PC-9 (cell line): ENCODE data around the gene MFF. TPM values are rescaled to one million over a fixed set of nuclear protein-coding genes. Genes with fewer than 3 reads are reported as not detected.

Source experiments
- BruUV-seq: library from RNA; stranded (reverse); fragments of 400-500 nt; replicated peaks from 2 replicates; lab custom pipeline; 2021; lab: Mats Ljungman, UMichigan
- CTCF ChIA-PET: fragments of 300-600 bp; sonication (Branson Sonifier 250); formaldehyde crosslinking; loops from one replicate; lab custom pipeline; 2022; ENCODE audit warnings: antibody characterized with exemption; lab: Charles Lee
- POLR2A ChIA-PET: fragments of 300-600 bp; sonication (Branson Sonifier 250); formaldehyde crosslinking; loops from one replicate; lab custom pipeline; 2022; ENCODE audit warnings: antibody characterized with exemption; ENCODE audit not compliant: unreplicated experiment; lab: Charles Lee
- DNase-seq, 2 experiments: peaks; one replicate each; pipeline versions ENCODE4 v3.0.0 to v3.0.0-alpha.2; 2015 to 2022; ENCODE audit warnings: mixed read lengths in 1 of 2
- H2AFZ ChIP-seq: fragments of 200-600 bp; sonication (generic); 2 replicates; pipeline ENCODE4 v1.8.1; 2017; ENCODE audit warnings: antibody characterized with exemption
- H3F3A ChIP-seq: fragments of 200-600 bp; sonication (generic); 2 replicates; pipeline ENCODE4 v1.8.1; 2017; ENCODE audit warnings: antibody characterized with exemption, mild to moderate bottlenecking, low read depth; ENCODE audit not compliant: insufficient read depth
- H3K27ac ChIP-seq: fragments of 200-600 bp; sonication (generic); 2 replicates; pipeline ENCODE4 v1.6.1; 2016; ENCODE audit warnings: mixed run types
- H3K27me3 ChIP-seq: fragments of 200-600 bp; sonication (generic); 2 replicates; pipeline ENCODE4 v1.6.1; 2016; ENCODE audit warnings: low read depth, mixed run types; ENCODE audit not compliant: insufficient read depth
- H3K36me3 ChIP-seq: fragments of 200-600 bp; sonication (generic); 2 replicates; pipeline ENCODE4 v1.6.1; 2016; ENCODE audit warnings: low read depth, mixed run types
- H3K4me1 ChIP-seq: fragments of 200-600 bp; sonication (generic); replicated peaks from 2 replicates; pipeline ENCODE4 v1.6.1; 2016; ENCODE audit warnings: mixed run types; ENCODE audit not compliant: insufficient read depth
- H3K4me2 ChIP-seq: fragments of 200-600 bp; sonication (generic); 2 replicates; pipeline ENCODE4 v1.6.1; 2017; ENCODE audit warnings: mixed run types
- H3K4me3 ChIP-seq: fragments of 200-600 bp; sonication (generic); 2 replicates; pipeline ENCODE4 v1.6.1; 2016; ENCODE audit warnings: mixed run types
- H3K79me2 ChIP-seq: fragments of 200-600 bp; sonication (generic); 2 replicates; pipeline ENCODE4 v1.6.1; 2017; ENCODE audit warnings: low read depth, mixed run types
- H3K9me2 ChIP-seq: fragments of 200-600 bp; sonication (generic); 2 replicates; pipeline ENCODE4 v1.8.1; 2017; ENCODE audit warnings: mild to moderate bottlenecking; ENCODE audit not compliant: insufficient read depth
- H3K9me3 ChIP-seq: fragments of 200-600 bp; sonication (generic); 2 replicates; pipeline ENCODE4 v1.8.1; 2016; ENCODE audit warnings: low read depth; ENCODE audit not compliant: insufficient read depth
- H4K20me1 ChIP-seq: fragments of 200-600 bp; sonication (generic); 2 replicates; pipeline ENCODE4 v1.8.1; 2017; ENCODE audit not compliant: insufficient read depth
- CTCF ChIP-seq: fragments of 200-600 bp; sonication (generic); conservative IDR thresholded peaks from 2 replicates; pipeline ENCODE4 v1.6.1; 2017; ENCODE audit warnings: mixed run types, antibody characterized with exemption, mild to moderate bottlenecking, moderate library complexity
- EZH2 ChIP-seq: fragments of 200-600 bp; sonication (generic); IDR thresholded peaks from 2 replicates; pipeline ENCODE4 v1.8.0; 2017; ENCODE audit warnings: antibody characterized with exemption, low read depth
- intact Hi-C: fragments of 100-400 bp; cut with micrococcal nuclease; formaldehyde crosslinking; loops from one replicate; pipeline ENCODE4 v1.10.0; 2022; ENCODE audit not compliant: unreplicated experiment
- total RNA-seq: library from RNA; stranded (reverse); gene quantifications from 2 replicates; pipeline ENCODE4 v1.2.3, GENCODE V29; 2021

MFF gene
- total RNA-seq, 1 experiment from 2014 or later, result 144 TPM

GRCh38 chr2:227368574-227368973 is 43.5 kb downstream of the MFF start:
- POLR2A ChIA-PET, result no interaction called here
- no peak for DNase-seq
- Histone ChIP-seq H3K9me2 (no peaks in the 10 kb centered on the region), H3K79me2 (no peaks in the 10 kb centered on the region), H3K9me3 (no peaks in the 10 kb centered on the region), H3K4me2 (no peak overlapping the region), H3K27ac (no peak overlapping the region), H3F3A (peaks cover 12% of the 10 kb centered on the region), H3K27me3 (no peaks in the 10 kb centered on the region), H2AFZ (no peak overlapping the region), H4K20me1 (no peaks in the 10 kb centered on the region), H3K36me3 (no peaks in the 10 kb centered on the region), H3K4me1 (peaks cover 17% of the 10 kb centered on the region), H3K4me3 (no peak overlapping the region)
- intact Hi-C loops, result no loop called here
- no TSS peak for BruUV-seq
- CTCF ChIA-PET, result no interaction called here
- TF ChIP-seq CTCF (no peak), EZH2 (no peak)

- Histone ChIP-seq H3K4me3 (no peak overlapping the region), H3K9me2 (no peaks in the 10 kb centered on the region), H3K4me1 (peaks cover 17% of the 10 kb centered on the region), H3K4me2 (no peak overlapping the region), H4K20me1 (no peaks in the 10 kb centered on the region), H3K9me3 (no peaks in the 10 kb centered on the region), H3K36me3 (no peaks in the 10 kb centered on the region), H3F3A (peaks cover 12% of the 10 kb centered on the region), H2AFZ (no peak overlapping the region), H3K27ac (no peak overlapping the region), H3K79me2 (no peaks in the 10 kb centered on the region), H3K27me3 (no peaks in the 10 kb centered on the region)
- CTCF ChIA-PET, result no interaction called here
- no TSS peak for BruUV-seq
- POLR2A ChIA-PET, result no interaction called here
- intact Hi-C loops, result no loop called here
- DNase-seq, result no peak
- TF ChIP-seq CTCF (no peak), EZH2 (no peak)
These were observed 45.0 kb downstream of the MFF start for GRCh38 chr2:227370092-227370491.

GRCh38 chr2:227370791-227371312 is 45.8 kb downstream of the MFF start:
- intact Hi-C loops, result no loop called here
- H3K4me1 ChIP-seq, result peaks cover 17% of the 10 kb centered on the region
- POLR2A ChIA-PET, result no interaction called here
- no peak overlapping the region for H3K4me3 ChIP-seq
- no peak overlapping the region for H3K4me2 ChIP-seq
- peaks cover 12% of the 10 kb centered on the region for H3F3A ChIP-seq
- no peaks in the 10 kb centered on the region for H3K79me2 ChIP-seq
- no TSS peak for BruUV-seq
- H3K27me3 ChIP-seq, result no peaks in the 10 kb centered on the region
- H2AFZ ChIP-seq, result no peak overlapping the region
- no peak overlapping the region for H3K27ac ChIP-seq
- CTCF ChIA-PET, result no interaction called here
- no peaks in the 10 kb centered on the region for H4K20me1 ChIP-seq
- H3K36me3 ChIP-seq, result no peaks in the 10 kb centered on the region
- DNase-seq, result no peak
- TF ChIP-seq EZH2 (no peak), CTCF (no peak)
- H3K9me3 ChIP-seq, result no peaks in the 10 kb centered on the region
- no peaks in the 10 kb centered on the region for H3K9me2 ChIP-seq
